ENCODE results near the gene ARL15. TPM values are rescaled to one million over a fixed set of nuclear protein-coding genes. Genes with fewer than 3 reads are reported as not detected.

Gene ARL15
- total and polyA plus RNA-seq, 2 of the 8 experiments (the other 6 are each of a cell fraction or from before 2014, with no cell fraction given), result 9.9 to 21.2 TPM

- Histone ChIP-seq H3K23me2 (ENCODE audit: low read depth, low read length) (no peaks in the 10 kb centered on the region), H2AK5ac (ENCODE audit: low read depth, low read length) (no peak overlapping the region), H4K91ac (replicated peaks; ENCODE audit: insufficient read length, low read length) (no peak overlapping the region), H3K23ac (ENCODE audit: insufficient read length) (no peak overlapping the region), H3K4ac (replicated peaks; ENCODE audit: insufficient read length, low read depth, low read length) (no peak overlapping the region), H3K4me2 (ENCODE audit: insufficient read depth in 1 of 2, low read depth in 2 of 2, low read length in 2 of 2) (no peak overlapping the region), H2AFZ (ENCODE audit: low read length) (no peak overlapping the region), H2BK20ac (ENCODE audit: low read length) (no peak overlapping the region), H3K79me1 (ENCODE audit: low read depth, low read length) (no peaks in the 10 kb centered on the region), H3K4me1 (replicated peaks in 1 of 4; ENCODE audit: control insufficient read depth in 3 of 4, insufficient read depth in 4 of 4, low read length in 3 of 4) (no peaks in the 10 kb centered on the region), H3K27ac (ENCODE audit: low read depth, low read length) (no peak overlapping the region), H4K5ac (ENCODE audit: insufficient read length, low read depth, low read length) (no peak overlapping the region), H3K4me3 (ENCODE audit: extremely low read depth in 1 of 4, insufficient read depth in 2 of 4, low read depth in 3 of 4, low read length in 4 of 4) (no peak overlapping the region), H2BK120ac (replicated peaks; ENCODE audit: low read depth, low read length) (no peak overlapping the region), H2BK12ac (ENCODE audit: low read depth, low read length) (no peak overlapping the region), H3K27me3 (replicated peaks in 1 of 4; ENCODE audit: control insufficient read depth in 3 of 4, extremely low read depth in 1 of 4, insufficient read depth in 3 of 4, low read length in 3 of 4) (no peaks in the 10 kb centered on the region), H3K9ac (replicated peaks in 1 of 4; ENCODE audit: extremely low read depth in 1 of 4, low read depth in 3 of 4, low read length in 3 of 4) (no peak overlapping the region), H3K56ac (replicated peaks; ENCODE audit: insufficient read length, low read depth, low read length) (no peak overlapping the region), H3K18ac (ENCODE audit: extremely low read depth, low read length) (no peak overlapping the region), H3K9me3 (ENCODE audit: insufficient read depth in 2 of 2, low read depth in 1 of 2, low read length in 1 of 2) (no peaks in the 10 kb centered on the region; a peak in 1 of 4 replicates), H2BK5ac (ENCODE audit: low read depth, low read length) (no peak overlapping the region), H2BK15ac (ENCODE audit: low read length) (no peak overlapping the region), H4K20me1 (replicated peaks in 1 of 2; ENCODE audit: control insufficient read depth in 1 of 2, insufficient read depth in 2 of 2, low read length in 2 of 2) (no peaks in the 10 kb centered on the region), H3K14ac (ENCODE audit: insufficient read length) (no peak overlapping the region), H3K79me2 (ENCODE audit: control insufficient read depth in 1 of 2, insufficient read depth in 2 of 2, low read length in 2 of 2) (no peaks in the 10 kb centered on the region), H3K36me3 (ENCODE audit: control insufficient read depth in 2 of 4, insufficient read depth in 4 of 4, low read length in 3 of 4) (no peaks in the 10 kb centered on the region), H4K8ac (ENCODE audit: extremely low read depth, insufficient read depth, low read length) (no peak overlapping the region)
- CTCF ChIA-PET (ENCODE audit: partially characterized antibody), result interaction anchor here (0.5 kb wide), 1 partner anchor 279 kb away, joined by 3 read pairs; no protein-coding TSS in a partner anchor
- WGBS, 2 experiments (ENCODE audit: extremely low coverage in 1 of 2, insufficient coverage in 1 of 2, insufficient read length in 1 of 2, insufficient replicate concordance in 2 of 2, low coverage in 1 of 2, low lambda C conversion rate in 2 of 2, missing lambda C conversion rate in 1 of 2), result 75% methylated on average over 3 of the region's 3 CpGs; no CpG with 5 or more reads in 1 of the 2 experiments
- DNase-seq (ENCODE audit: low read depth in 1 of 2, low spot score in 2 of 2), result no peak
- FAIRE-seq, result no peak
- POLR2A ChIA-PET (ENCODE audit: partially characterized antibody), result no interaction called here
- TF ChIP-seq POU5F1 (IDR thresholded peaks at IDR 0.05; ENCODE audit: low read depth, low read length) (no peak), KDM4A (IDR thresholded peaks at IDR 0.05; ENCODE audit: low read depth, low read length, severe bottlenecking) (no peak), SP2 (IDR thresholded peaks at IDR 0.05; ENCODE audit: low read length) (no peak), CHD1 (IDR thresholded peaks at IDR 0.05; ENCODE audit: low read depth, low read length) (no peak), SP4 (IDR thresholded peaks at IDR 0.05; ENCODE audit: low read length) (no peak), JUN (IDR thresholded peaks at IDR 0.05; ENCODE audit: low read depth, low read length) (no peak), FOSL1 (IDR thresholded peaks at IDR 0.05; ENCODE audit: insufficient read depth, low read depth, low read length) (no peak), USF2 (IDR thresholded peaks at IDR 0.05; ENCODE audit: low read length) (no peak), NRF1 (IDR thresholded peaks at IDR 0.05; ENCODE audit: low read depth, low read length) (no peak), MAFK (IDR thresholded peaks at IDR 0.05; ENCODE audit: low read depth, low read length) (no peak), BRCA1 (IDR thresholded peaks at IDR 0.05; ENCODE audit: low read depth, low read length) (no peak), BACH1 (IDR thresholded peaks at IDR 0.05; ENCODE audit: low read length) (no peak), ASH2L (IDR thresholded peaks at IDR 0.05; ENCODE audit: low read length) (no peak)
Measured at GRCh38 chr5:53895091-53895683, 415.2 kb downstream of the ARL15 start.

All from H1 (cell line).